Measurements from ENCODE around the gene BAIAP2. TPM values are rescaled to one million over a fixed set of nuclear protein-coding genes. Genes with fewer than 3 reads are reported as not detected.
A peak's percentile ranks its signal among the peaks of the same experiment; 100 is the strongest.
"Not testable (repeated sequence)": the region's sequence is repeated elsewhere in the genome, so short reads cannot be mapped to it uniquely, and the experiment has no call there.

Gene BAIAP2
- polyA plus RNA-seq, 3 donors from 2014 or later = 1.1 to 5.1 (median 4.7) TPM

DNA sequence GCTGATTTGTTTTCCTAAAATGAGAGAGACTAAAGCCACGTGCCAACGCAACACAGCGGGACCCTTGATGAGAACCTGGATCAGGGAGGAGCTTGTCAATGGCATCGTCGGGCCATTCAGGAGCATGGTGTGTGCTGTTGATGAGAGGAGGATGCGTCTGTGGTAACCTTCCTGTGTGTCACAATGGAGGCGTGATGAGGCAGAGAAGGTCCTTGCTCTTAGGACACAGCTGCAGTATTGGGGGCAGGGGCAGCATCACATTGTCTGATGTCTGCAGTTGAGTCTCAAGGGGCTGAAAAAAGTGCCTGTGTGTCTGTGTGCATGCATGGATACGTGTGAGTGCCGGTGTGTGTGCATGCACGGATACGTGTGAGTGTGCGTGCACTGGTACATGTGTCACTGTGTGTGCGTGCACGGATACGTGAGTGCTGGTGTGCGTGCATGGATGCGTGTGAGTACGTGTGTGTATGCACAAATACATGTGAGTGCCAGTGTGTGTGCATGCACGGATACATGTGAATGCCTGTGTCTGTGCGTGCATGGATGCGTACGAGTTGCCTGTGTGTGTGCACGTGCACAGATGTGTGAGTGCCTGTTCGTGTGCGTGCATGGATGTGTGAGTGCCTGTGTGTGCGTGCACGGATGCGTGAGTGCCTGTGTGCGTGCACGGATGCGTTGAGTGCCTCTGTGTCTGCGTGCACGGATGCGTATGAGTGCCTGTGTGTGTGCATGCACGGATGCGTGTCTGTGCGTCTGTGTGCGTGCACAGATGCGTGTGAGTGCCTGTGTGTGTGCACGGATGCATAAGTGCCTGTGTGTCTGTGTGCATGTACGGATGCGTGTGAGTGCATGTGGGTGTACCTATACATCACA, 39.3 kb downstream of the BAIAP2 start:
- peak overlapping the region in 1 of 6 donors; percentile 57 for H3K27ac Mint-ChIP-seq
- no peak for DNase-seq
- no peaks in the 10 kb centered on the region for H3K9me3 Mint-ChIP-seq
- no peaks in the 10 kb centered on the region for H3K4me1 Mint-ChIP-seq
- H3K36me3 Mint-ChIP-seq = no peaks in the 10 kb centered on the region
- no peak overlapping the region for H3K4me3 Mint-ChIP-seq
- H3K27me3 Mint-ChIP-seq (ENCODE audit: low read depth in 3 of 3) = peaks cover 0 to 4% (median 1%) of the 10 kb centered on the region in 3 donors

DNA sequence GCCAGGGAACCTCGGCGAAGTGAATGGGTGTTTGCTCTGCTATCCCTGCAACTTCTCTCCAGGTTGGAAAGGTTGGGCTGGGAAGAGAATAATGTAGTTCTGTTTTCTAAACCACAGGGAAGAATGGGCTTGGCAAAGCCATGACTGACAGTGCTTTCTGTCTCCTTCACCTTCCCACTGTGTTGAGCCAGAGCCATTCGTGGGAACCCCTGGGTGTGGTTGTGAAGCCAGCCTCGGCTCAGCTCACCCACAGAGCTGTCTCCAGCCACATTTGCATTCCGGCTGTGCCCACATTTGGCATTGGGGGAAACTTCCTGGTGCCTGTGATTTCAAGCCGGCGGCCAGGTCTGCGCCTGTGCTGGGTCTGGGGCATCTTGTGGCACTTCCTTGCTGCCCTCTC, 39.9 kb downstream of the BAIAP2 start:
- no peaks in the 10 kb centered on the region for H3K36me3 Mint-ChIP-seq
- peaks cover 0 to 4% (median 1%) of the 10 kb centered on the region in 3 donors for H3K27me3 Mint-ChIP-seq (ENCODE audit: low read depth in 3 of 3)
- no peaks in the 10 kb centered on the region for H3K9me3 Mint-ChIP-seq
- no peak overlapping the region for H3K27ac Mint-ChIP-seq
- H3K4me3 Mint-ChIP-seq = no peak overlapping the region
- DNase-seq = no peak
- H3K4me1 Mint-ChIP-seq = no peaks in the 10 kb centered on the region

DNA sequence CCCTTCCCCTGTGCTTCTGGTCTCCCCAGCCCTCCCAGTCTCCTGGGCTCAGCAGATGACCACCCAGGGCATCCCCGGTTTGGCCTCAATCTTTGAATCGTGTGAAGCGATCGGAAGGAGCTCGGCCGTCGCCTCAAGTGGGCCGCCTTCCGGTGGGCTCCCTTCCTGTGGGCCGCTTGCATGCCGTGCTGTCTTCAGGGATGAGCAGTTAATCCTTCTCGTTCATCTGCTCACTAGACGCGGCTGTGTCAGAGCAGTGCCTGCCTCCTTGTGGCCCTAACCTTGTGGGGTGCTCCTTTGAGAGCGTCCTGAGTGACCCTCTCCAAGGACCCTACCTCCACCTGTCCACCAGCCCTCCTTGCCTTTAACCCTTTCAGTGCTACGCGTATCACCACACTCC, 40.4 kb downstream of the BAIAP2 start:
- no peak overlapping the region for H3K4me3 Mint-ChIP-seq
- no peaks in the 10 kb centered on the region for H3K9me3 Mint-ChIP-seq
- H3K27me3 Mint-ChIP-seq (ENCODE audit: low read depth in 3 of 3) = peaks cover 0 to 4% (median 1%) of the 10 kb centered on the region in 3 donors
- DNase-seq = no peak
- H3K27ac Mint-ChIP-seq = no peak overlapping the region
- H3K36me3 Mint-ChIP-seq = no peaks in the 10 kb centered on the region
- H3K4me1 Mint-ChIP-seq = peaks cover 0 to 2% of the 10 kb centered on the region in 2 donors

DNA sequence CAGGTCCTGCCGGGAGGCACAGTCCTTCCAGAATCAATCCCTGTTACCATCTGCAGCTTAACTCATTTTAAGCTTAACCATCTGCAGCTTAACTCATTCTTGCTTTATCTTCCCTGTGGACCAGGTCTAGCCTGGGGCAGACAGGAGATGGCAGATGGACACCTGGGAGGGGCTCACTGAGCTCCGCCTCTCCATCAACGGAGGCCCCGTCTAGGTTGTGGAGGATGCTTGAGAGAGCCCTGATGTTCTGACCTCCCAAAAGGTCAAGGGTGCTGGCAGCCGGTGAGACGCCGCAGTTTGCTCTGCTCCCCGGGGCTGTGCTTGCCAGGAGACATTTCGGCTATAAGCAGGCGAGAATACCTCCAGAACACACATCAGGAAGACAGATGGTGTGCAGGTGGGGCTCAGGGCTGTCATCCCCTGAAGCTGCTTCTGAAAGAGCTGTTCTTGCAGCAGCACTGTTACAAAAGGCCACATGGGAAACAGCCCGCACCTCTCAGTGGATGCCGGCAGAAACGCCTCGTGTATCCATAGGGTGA, 41.3 kb downstream of the BAIAP2 start:
- H3K27me3 Mint-ChIP-seq (ENCODE audit: low read depth in 3 of 3) = peaks cover 0 to 4% (median 1%) of the 10 kb centered on the region in 3 donors
- no peak for DNase-seq
- no peak overlapping the region for H3K27ac Mint-ChIP-seq
- no peaks in the 10 kb centered on the region for H3K9me3 Mint-ChIP-seq
- no peaks in the 10 kb centered on the region for H3K36me3 Mint-ChIP-seq
- peaks cover 0 to 6% of the 10 kb centered on the region in 2 donors for H3K4me1 Mint-ChIP-seq
- no peak overlapping the region for H3K4me3 Mint-ChIP-seq

DNA sequence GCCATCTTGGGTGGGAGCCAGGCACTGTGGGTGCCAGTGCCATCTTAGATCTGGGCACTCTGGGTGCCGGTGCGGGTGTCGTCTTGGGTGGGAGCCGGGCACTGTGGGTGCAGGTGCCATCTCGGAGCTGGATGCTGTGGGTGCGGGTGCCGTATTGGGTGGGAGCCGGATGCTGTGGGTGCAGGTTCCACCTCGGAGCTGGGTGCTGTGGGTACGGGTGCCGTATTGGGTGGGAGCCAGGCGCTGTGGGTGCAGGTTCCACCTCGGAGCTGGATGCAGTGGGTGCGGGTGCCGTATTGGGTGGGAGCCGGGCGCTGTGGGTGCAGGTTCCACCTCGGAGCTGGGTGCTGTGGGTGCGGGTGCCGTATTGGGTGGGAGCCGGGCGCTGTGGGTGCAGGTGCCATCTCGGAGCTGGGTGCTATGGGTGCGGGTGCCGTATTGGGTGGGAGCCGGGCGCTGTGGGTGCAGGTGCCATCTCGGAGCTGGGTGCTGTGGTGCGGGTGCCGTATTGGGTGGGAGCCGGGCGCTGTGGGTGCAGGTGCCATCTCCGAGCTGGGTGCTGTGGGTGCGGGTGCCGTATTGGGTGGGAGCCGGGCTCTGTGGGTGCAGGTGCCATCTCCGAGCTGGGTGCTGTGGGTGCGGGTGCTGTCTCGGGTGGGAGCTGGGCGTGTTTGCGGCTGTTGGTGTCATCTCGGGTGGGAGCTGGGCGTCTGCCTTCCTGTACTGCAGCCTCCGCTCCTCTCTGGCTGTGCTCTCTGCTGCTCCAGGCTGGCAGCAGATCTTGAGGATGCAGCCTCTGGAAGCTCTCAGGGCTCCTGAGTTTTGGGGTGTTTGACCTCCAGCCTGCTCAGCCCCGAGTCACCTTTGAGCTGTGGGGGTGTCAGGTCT, 43.3 kb downstream of the BAIAP2 start:
- not testable (repeated sequence) for H3K36me3 Mint-ChIP-seq; DNase-seq; H3K4me3 Mint-ChIP-seq; H3K9me3 Mint-ChIP-seq; H3K27me3 Mint-ChIP-seq (ENCODE audit: low read depth in 3 of 3); H3K27ac Mint-ChIP-seq; H3K4me1 Mint-ChIP-seq

DNA sequence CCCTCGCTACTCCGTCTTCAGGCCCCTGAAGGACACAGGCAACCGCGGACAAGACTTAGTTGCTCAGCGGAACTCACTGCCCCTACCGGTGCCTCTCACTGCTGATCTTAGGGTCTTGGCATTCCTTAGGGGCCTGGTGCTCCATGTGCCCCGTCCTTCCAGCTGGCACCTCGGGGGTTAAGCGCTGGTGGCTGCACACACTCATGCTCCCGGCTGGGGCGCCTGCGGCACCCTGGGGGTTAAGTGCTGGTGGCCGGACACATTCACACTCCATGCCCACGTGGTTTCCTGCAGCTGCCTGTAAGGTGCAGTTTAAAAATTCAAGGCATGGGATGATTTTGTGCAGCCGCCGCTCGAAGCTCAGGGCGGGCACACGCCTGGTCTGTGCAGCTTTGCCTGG, 45.1 kb downstream of the BAIAP2 start:
- Mint-ChIP-seq H3K27ac (no peak overlapping the region), H3K4me1 (peaks cover 0 to 6% of the 10 kb centered on the region in 2 donors), H3K27me3 (ENCODE audit: low read depth in 3 of 3) (peaks cover 0 to 2% (median 0%) of the 10 kb centered on the region in 3 donors), H3K4me3 (no peak overlapping the region), H3K36me3 (no peaks in the 10 kb centered on the region), H3K9me3 (no peaks in the 10 kb centered on the region)
- no peak for DNase-seq

DNA sequence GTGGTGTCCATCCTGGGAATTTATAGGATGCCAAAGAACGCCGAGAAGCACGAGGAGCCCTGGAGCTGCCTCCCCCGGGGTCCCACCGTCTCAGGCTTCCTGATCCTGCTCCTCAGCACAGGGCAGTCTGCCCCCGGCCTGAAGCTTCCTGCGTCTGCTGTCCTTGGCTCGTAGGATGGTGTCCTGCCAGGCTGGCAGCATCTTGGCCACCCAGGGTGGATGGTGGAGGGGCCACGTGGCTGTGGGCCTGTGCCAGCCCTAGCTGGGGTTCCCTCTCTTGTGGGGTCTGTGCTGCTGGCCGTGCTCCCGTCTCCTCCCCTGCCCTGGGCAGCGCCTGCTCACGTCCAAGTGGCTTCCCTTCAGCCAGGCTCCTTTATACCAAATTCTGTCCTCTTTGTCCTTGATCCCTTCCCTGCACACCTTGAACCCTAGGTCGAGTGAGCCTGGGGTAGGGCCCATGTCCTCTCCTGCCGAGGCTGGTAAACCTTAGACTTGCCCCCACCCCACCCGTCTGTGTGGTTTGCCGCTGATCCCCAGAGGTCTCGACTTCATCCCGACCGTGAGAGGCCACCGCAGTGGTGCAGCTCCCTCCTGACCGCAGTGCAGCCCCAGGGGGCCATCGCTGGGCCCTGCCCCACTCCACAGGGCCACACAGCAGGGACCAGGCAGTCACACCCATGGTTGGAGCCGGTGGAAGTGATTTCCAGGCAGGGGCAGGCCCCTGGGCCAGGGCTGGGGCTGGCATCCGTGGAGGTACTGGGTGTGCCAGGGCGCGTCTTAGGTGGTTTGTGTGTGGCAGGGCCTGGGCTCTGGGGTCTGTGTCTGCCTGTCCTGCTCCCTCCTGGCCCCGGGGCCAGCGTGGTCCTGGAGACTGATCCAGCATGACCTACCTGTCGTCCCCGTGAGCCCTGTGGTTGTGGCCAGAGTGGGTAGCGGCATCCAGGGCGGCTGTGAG, 46.5 kb downstream of the BAIAP2 start:
- peaks cover 0 to 2% (median 2%) of the 10 kb centered on the region in 3 donors for H3K27me3 Mint-ChIP-seq (ENCODE audit: low read depth in 3 of 3)
- no peak overlapping the region for H3K27ac Mint-ChIP-seq
- no peaks in the 10 kb centered on the region for H3K9me3 Mint-ChIP-seq
- H3K36me3 Mint-ChIP-seq = no peaks in the 10 kb centered on the region
- DNase-seq = no peak
- peaks cover 0 to 6% of the 10 kb centered on the region in 2 donors for H3K4me1 Mint-ChIP-seq
- no peak overlapping the region for H3K4me3 Mint-ChIP-seq

DNA sequence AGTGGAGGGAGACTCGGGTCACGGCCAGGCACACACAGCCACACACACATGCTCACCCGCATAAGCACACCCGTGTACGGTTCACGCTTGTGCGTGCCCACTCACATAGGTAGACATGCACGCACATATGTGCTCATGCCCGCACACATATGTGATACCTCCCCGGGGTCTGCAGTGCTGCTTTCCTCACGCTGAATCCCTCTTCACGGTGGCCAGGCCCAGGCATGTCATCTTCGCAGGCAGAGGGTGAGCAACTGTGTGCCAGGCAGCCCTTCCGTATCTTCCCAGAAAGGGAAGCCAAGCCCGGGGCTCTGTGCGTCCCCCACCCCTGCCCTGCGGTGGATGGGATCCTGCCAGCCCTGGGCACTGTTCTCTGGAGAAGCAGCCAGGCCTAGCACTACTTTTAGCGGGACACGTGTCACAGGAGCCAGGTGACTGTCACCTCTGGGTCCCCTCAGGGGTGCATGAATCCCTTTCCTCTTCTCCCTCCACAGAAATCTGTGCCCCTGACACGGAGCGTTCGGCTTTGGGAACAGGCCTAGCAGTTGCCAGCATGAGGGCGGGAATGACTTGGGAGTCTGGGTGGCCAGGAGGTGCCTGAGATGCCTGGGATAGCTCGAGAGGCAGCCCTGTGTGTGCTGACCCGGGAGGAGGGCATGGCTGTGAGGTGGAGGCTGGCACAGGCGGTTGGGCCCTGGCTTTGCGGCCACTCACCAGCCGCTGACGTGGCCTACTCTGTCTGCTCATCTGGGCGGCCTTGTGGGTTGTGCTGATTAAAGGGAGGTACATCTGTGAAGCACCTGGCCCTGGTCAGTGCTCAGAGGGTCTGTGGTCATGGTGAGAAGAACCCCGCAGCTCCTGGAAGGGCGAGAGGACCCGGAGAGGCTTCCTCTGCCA, 47.5 kb downstream of the BAIAP2 start:
- DNase-seq = no peak
- Mint-ChIP-seq H3K4me3 (no peak overlapping the region), H3K4me1 (peaks cover 0 to 6% of the 10 kb centered on the region in 2 donors), H3K9me3 (no peaks in the 10 kb centered on the region), H3K27ac (no peak overlapping the region), H3K27me3 (ENCODE audit: low read depth in 3 of 3) (peaks cover 0 to 2% (median 0%) of the 10 kb centered on the region in 3 donors), H3K36me3 (no peaks in the 10 kb centered on the region)

DNA sequence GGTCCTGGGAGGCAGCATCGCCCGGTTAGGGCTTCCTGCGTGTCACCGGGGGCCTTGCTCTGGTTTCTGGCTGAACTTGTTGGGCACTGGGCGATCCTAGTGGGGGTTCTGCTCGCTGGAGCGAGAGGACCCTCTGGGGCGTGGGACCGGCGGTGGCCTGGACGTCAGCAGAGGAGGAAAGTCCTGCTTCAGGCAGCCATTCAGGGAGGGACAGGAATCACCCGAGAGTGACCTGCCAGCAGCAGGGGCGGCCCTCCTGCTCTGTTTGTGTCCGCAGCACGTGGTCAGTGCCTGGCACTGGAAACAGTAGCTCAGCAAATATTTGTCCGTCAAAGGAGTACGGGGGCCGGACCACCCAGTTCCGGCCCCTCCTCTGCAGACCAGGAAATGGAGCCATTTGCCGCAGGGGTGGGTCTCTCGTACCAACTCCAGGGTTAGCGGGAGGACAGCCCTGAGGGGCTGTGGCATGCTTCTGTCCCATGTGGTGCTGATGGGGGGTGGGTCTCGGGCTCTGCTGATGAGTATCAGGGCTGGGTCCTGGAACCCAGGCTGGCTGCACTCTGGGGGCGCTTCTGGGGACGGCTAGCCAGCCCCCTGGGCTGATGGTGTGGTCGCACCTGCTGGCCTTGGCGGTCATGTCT, 48.3 kb downstream of the BAIAP2 start:
- Mint-ChIP-seq H3K4me1 (peaks cover 0 to 6% of the 10 kb centered on the region in 2 donors), H3K27me3 (ENCODE audit: low read depth in 3 of 3) (peaks cover 0 to 2% (median 2%) of the 10 kb centered on the region in 3 donors), H3K4me3 (no peak overlapping the region), H3K27ac (no peak overlapping the region), H3K9me3 (no peaks in the 10 kb centered on the region), H3K36me3 (no peaks in the 10 kb centered on the region)
- no peak for DNase-seq

DNA sequence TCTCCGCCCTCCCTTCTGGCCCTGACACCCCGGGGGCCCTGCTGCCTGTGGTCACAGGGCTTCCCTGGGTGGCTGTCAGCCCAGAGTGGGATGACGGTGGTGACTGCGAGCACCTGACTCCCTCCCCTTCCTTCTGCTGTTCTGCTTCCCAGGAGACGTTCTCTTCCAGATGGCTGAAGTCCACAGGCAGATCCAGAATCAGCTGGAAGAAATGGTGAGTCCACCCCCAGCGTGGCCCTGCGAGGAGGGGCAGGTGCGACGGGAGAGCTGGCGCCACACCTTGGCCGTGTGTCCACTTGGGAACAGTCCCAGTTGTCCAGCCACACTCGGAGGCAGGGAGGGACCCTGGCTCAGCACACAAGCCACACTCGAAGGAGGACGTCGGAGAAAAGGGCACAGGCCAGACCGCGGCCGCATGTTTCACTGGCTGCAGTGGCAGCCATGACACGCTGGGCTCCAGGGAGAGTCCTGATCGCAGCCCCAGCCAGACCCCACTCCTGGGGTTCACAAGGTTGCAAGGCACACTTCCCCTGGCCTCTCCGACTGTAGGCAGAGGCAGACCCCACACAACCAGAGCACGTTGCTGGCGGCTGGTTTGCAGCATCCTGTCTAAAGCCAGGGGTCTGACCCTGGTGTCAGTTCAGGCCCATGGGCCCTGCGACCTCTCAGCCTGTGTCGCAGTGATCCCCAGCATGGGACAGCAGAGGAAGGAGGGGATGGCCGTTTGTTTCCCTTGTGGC, 49.9 kb downstream of the BAIAP2 start:
- no peak overlapping the region for H3K27ac Mint-ChIP-seq
- H3K4me1 Mint-ChIP-seq = peaks cover 0 to 6% of the 10 kb centered on the region in 2 donors
- no peak overlapping the region for H3K4me3 Mint-ChIP-seq
- peaks cover 0 to 2% (median 2%) of the 10 kb centered on the region in 3 donors for H3K27me3 Mint-ChIP-seq (ENCODE audit: low read depth in 3 of 3)
- H3K36me3 Mint-ChIP-seq = no peaks in the 10 kb centered on the region
- H3K9me3 Mint-ChIP-seq = no peaks in the 10 kb centered on the region
- no peak for DNase-seq

DNA sequence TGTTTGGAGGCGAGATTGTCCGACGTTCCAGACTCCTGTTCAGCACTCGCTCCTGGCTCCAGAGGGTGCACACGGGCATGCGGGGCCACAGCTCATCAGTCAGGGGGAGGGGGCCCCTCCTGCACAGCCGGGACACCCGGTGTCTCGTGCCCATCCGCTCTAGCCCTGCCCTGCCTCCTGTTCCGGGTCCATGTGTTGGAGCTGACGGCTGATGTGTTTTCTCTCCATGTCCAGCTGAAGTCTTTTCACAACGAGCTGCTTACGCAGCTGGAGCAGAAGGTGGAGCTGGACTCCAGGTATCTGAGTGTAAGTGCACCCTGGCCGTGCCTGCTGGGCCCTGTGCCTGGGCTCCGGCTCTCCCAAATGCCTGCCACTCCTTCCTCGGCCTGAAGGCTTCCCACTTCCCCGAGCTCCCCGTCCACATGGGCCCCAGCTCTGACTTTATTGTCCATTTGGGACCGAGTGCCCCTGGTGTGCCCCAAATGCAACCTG, 50.5 kb downstream of the BAIAP2 start:
- Mint-ChIP-seq H3K9me3 (no peaks in the 10 kb centered on the region), H3K4me1 (peaks cover 0 to 3% of the 10 kb centered on the region in 2 donors), H3K4me3 (no peak overlapping the region)

More for the DNA sequence above, 50.5 kb downstream of the BAIAP2 start:
- Mint-ChIP-seq H3K27ac (no peak overlapping the region), H3K27me3 (ENCODE audit: low read depth in 3 of 3) (peaks cover 0 to 2% (median 2%) of the 10 kb centered on the region in 3 donors), H3K36me3 (no peaks in the 10 kb centered on the region)
- DNase-seq = no peak

Measured in immature natural killer cell (primary cell).